ENCODE measurements around the gene CENPVL3. TPM values are rescaled to one million over a fixed set of nuclear protein-coding genes. Genes with fewer than 3 reads are reported as not detected.

CENPVL3 gene
- total and polyA plus RNA-seq, 4 experiments from 2014 or later = not detected

- no peaks in the 10 kb centered on the region for H3K9me3 ChIP-seq (ENCODE audit: control insufficient read depth in 1 of 2, low read length in 2 of 2)
- ChIA-PET CTCF (ENCODE audit: partially characterized antibody) (no interaction called here), POLR2A (ENCODE audit: partially characterized antibody) (no interaction called here)
- H3K36me3 Mint-ChIP-seq = no peaks in the 10 kb centered on the region
- no peak for DNase-seq
- no peak overlapping the region for H3K4me3 ChIP-seq (ENCODE audit: low read length in 2 of 2)
- no peak overlapping the region for H3K4me3 Mint-ChIP-seq
- H3K9me3 Mint-ChIP-seq = no peaks in the 10 kb centered on the region
- H3K27ac Mint-ChIP-seq = no peak overlapping the region
- peaks cover 0 to 4% of the 10 kb centered on the region in 2 donors for H3K27me3 Mint-ChIP-seq
- no peaks in the 10 kb centered on the region for H3K36me3 ChIP-seq (ENCODE audit: insufficient read depth, low read length)
- no peak overlapping the region for H3K27ac ChIP-seq (ENCODE audit: low read depth, low read length)
- H3K27me3 ChIP-seq (ENCODE audit: insufficient read depth, low read length) = no peaks in the 10 kb centered on the region
- no peaks in the 10 kb centered on the region for H3K4me1 ChIP-seq (ENCODE audit: insufficient read depth, low read length)
- intact Hi-C loops (cut with micrococcal nuclease) = no loop called here
- H3K4me1 Mint-ChIP-seq = peaks cover 0 to 4% (median 0%) of the 10 kb centered on the region in 4 donors
Measured at GRCh38 chrX:51608126-51608525, 10.6 kb downstream of the CENPVL3 start.

- CTCF ChIA-PET (ENCODE audit: partially characterized antibody) = no interaction called here
- no peaks in the 10 kb centered on the region for H3K4me1 ChIP-seq (ENCODE audit: insufficient read depth, low read length)
Measured at GRCh38 chrX:51606446-51606845, 12.3 kb downstream of the CENPVL3 start.

GRCh38 chrX:51598899-51599298, 19.8 kb downstream of the CENPVL3 start:
- Mint-ChIP-seq H3K27ac (no peak overlapping the region), H3K4me3 (no peak overlapping the region), H3K4me1 (no peaks in the 10 kb centered on the region), H3K27me3 (peaks cover 4 to 7% of the 10 kb centered on the region in 2 donors), H3K36me3 (no peaks in the 10 kb centered on the region), H3K9me3 (no peaks in the 10 kb centered on the region)
- intact Hi-C loops (cut with micrococcal nuclease) = no loop called here
- ChIA-PET POLR2A (ENCODE audit: partially characterized antibody) (no interaction called here), CTCF (ENCODE audit: partially characterized antibody) (no interaction called here)
- no peak overlapping the region for H3K4me3 ChIP-seq (ENCODE audit: low read length in 2 of 2)
- H3K9me3 ChIP-seq (ENCODE audit: control insufficient read depth in 1 of 2, low read length in 2 of 2) = no peaks in the 10 kb centered on the region
- no peaks in the 10 kb centered on the region for H3K36me3 ChIP-seq (ENCODE audit: insufficient read depth, low read length)
- no peak for DNase-seq
- no peak overlapping the region for H3K27ac ChIP-seq (ENCODE audit: low read depth, low read length)
- H3K27me3 ChIP-seq (ENCODE audit: insufficient read depth, low read length) = no peaks in the 10 kb centered on the region
- H3K4me1 ChIP-seq (ENCODE audit: insufficient read depth, low read length) = no peaks in the 10 kb centered on the region

More at GRCh38 chrX:51606446-51606845, 12.3 kb downstream of the CENPVL3 start:
- Histone ChIP-seq H3K27me3 (ENCODE audit: insufficient read depth, low read length) (no peaks in the 10 kb centered on the region), H3K9me3 (ENCODE audit: control insufficient read depth in 1 of 2, low read length in 2 of 2) (no peaks in the 10 kb centered on the region), H3K36me3 (ENCODE audit: insufficient read depth, low read length) (no peaks in the 10 kb centered on the region), H3K27ac (ENCODE audit: low read depth, low read length) (no peak overlapping the region), H3K4me3 (ENCODE audit: low read length in 2 of 2) (no peak overlapping the region)
- peaks cover 0 to 1% of the 10 kb centered on the region in 2 donors for H3K27me3 Mint-ChIP-seq
- intact Hi-C loops (cut with micrococcal nuclease) = no loop called here
- DNase-seq = no peak
- H3K4me1 Mint-ChIP-seq = peaks cover 0 to 4% (median 0%) of the 10 kb centered on the region in 4 donors
- no peak overlapping the region for H3K27ac Mint-ChIP-seq
- H3K9me3 Mint-ChIP-seq = no peaks in the 10 kb centered on the region
- no peaks in the 10 kb centered on the region for H3K36me3 Mint-ChIP-seq
- no peak overlapping the region for H3K4me3 Mint-ChIP-seq
- POLR2A ChIA-PET (ENCODE audit: partially characterized antibody) = no interaction called here

GRCh38 chrX:51571874-51572273, 46.8 kb downstream of the CENPVL3 start:
- no peak for DNase-seq
- intact Hi-C loops (cut with micrococcal nuclease) = no loop called here
- H3K4me3 ChIP-seq (ENCODE audit: low read length in 2 of 2) = no peak overlapping the region
- Mint-ChIP-seq H3K36me3 (no peaks in the 10 kb centered on the region), H3K9me3 (no peaks in the 10 kb centered on the region), H3K4me3 (no peak overlapping the region), H3K27me3 (peaks cover 3 to 6% of the 10 kb centered on the region in 2 donors), H3K4me1 (no peaks in the 10 kb centered on the region), H3K27ac (no peak overlapping the region)
- H3K27ac ChIP-seq (ENCODE audit: low read depth, low read length) = no peak overlapping the region
- no peaks in the 10 kb centered on the region for H3K27me3 ChIP-seq (ENCODE audit: insufficient read depth, low read length)
- ChIA-PET CTCF (ENCODE audit: partially characterized antibody) (no interaction called here), POLR2A (ENCODE audit: partially characterized antibody) (no interaction called here)
- no peaks in the 10 kb centered on the region for H3K4me1 ChIP-seq (ENCODE audit: insufficient read depth, low read length)
- H3K36me3 ChIP-seq (ENCODE audit: insufficient read depth, low read length) = no peaks in the 10 kb centered on the region
- no peaks in the 10 kb centered on the region for H3K9me3 ChIP-seq (ENCODE audit: control insufficient read depth in 1 of 2, low read length in 2 of 2)

GRCh38 chrX:51569561-51569960, 49.2 kb downstream of the CENPVL3 start:
- H3K27ac Mint-ChIP-seq = no peak overlapping the region
- no peaks in the 10 kb centered on the region for H3K27me3 ChIP-seq (ENCODE audit: insufficient read depth, low read length)
- H3K9me3 Mint-ChIP-seq = no peaks in the 10 kb centered on the region
- H3K27me3 Mint-ChIP-seq = peaks cover 3 to 5% of the 10 kb centered on the region in 2 donors
- no peak for DNase-seq
- ChIA-PET CTCF (ENCODE audit: partially characterized antibody) (no interaction called here), POLR2A (ENCODE audit: partially characterized antibody) (no interaction called here)
- H3K36me3 ChIP-seq (ENCODE audit: insufficient read depth, low read length) = no peaks in the 10 kb centered on the region
- no peak overlapping the region for H3K27ac ChIP-seq (ENCODE audit: low read depth, low read length)
- H3K4me1 ChIP-seq (ENCODE audit: insufficient read depth, low read length) = no peaks in the 10 kb centered on the region
- H3K9me3 ChIP-seq (ENCODE audit: control insufficient read depth in 1 of 2, low read length in 2 of 2) = no peaks in the 10 kb centered on the region
- no peak overlapping the region for H3K4me3 ChIP-seq (ENCODE audit: low read length in 2 of 2)
- intact Hi-C loops (cut with micrococcal nuclease) = no loop called here
- no peaks in the 10 kb centered on the region for H3K36me3 Mint-ChIP-seq
- H3K4me1 Mint-ChIP-seq = no peaks in the 10 kb centered on the region
- no peak overlapping the region for H3K4me3 Mint-ChIP-seq

DNA sequence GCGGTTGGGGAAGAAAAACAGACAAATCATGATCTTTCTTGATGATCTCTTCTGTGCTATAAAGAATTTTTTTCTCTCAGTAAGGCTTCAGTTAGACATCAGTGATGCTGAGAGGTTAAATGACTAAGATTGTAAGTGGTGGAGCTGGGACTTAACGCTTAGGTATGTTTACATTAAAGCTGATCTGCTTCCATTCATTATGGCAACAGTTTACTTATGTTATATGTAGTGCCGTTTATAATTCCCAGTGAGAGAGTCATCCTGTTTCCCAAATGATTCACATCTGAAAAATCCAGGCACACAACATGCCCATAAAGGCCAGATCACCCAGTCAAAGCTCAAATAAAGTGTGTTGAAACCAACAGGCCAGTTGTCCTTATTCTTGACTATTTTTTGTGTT, 50.1 kb downstream of the CENPVL3 start:
- H3K4me1 Mint-ChIP-seq = no peaks in the 10 kb centered on the region
- Histone ChIP-seq H3K4me3 (ENCODE audit: low read length in 2 of 2) (no peak overlapping the region), H3K36me3 (ENCODE audit: insufficient read depth, low read length) (no peaks in the 10 kb centered on the region), H3K9me3 (ENCODE audit: control insufficient read depth in 1 of 2, low read length in 2 of 2) (no peaks in the 10 kb centered on the region), H3K27me3 (ENCODE audit: insufficient read depth, low read length) (no peaks in the 10 kb centered on the region), H3K4me1 (ENCODE audit: insufficient read depth, low read length) (no peaks in the 10 kb centered on the region), H3K27ac (ENCODE audit: low read depth, low read length) (no peak overlapping the region)
- DNase-seq = no peak
- H3K27ac Mint-ChIP-seq = no peak overlapping the region
- intact Hi-C loops (cut with micrococcal nuclease) = no loop called here
- no peak overlapping the region for H3K4me3 Mint-ChIP-seq
- H3K9me3 Mint-ChIP-seq = peaks cover 0 to 2% (median 0%) of the 10 kb centered on the region in 8 donors
- H3K36me3 Mint-ChIP-seq = no peaks in the 10 kb centered on the region
- CTCF ChIA-PET (ENCODE audit: partially characterized antibody) = no interaction called here
- POLR2A ChIA-PET (ENCODE audit: partially characterized antibody) = no interaction called here
- peaks cover 3 to 5% of the 10 kb centered on the region in 2 donors for H3K27me3 Mint-ChIP-seq

Other genes starting within 250 kb of the CENPVL3 start
- under 1 TPM; 0.80 to 0.84 TPM for gene NUDT11, start 122.3 kb downstream of the CENPVL3 start, total RNA-seq
- gene NUDT11, start 122.3 kb downstream of the CENPVL3 start, polyA plus RNA-seq = 1 to 10 TPM in 1 of 2 donors, under 1 TPM in 1; 0.39 to 1.0 TPM
- not detected for gene CENPVL2, start 63.9 kb upstream of the CENPVL3 start, total RNA-seq
- not detected for gene CENPVL2, start 63.9 kb upstream of the CENPVL3 start, polyA plus RNA-seq
- gene CENPVL1, start 91.6 kb upstream of the CENPVL3 start, total RNA-seq = not detected
- not detected for gene CENPVL1, start 91.6 kb upstream of the CENPVL3 start, polyA plus RNA-seq
- gene GSPT2, start 124.5 kb upstream of the CENPVL3 start, total RNA-seq = 10 to 100 TPM; 12.0 to 13.1 TPM
- 1 to 10 TPM; 7.3 to 8.3 TPM for gene GSPT2, start 124.5 kb upstream of the CENPVL3 start, polyA plus RNA-seq